ENCODE results near the gene SPCS3.
"Not testable (repeated sequence)": the region's sequence is repeated elsewhere in the genome, so short reads cannot be mapped to it uniquely, and the experiment has no call there.

DNA sequence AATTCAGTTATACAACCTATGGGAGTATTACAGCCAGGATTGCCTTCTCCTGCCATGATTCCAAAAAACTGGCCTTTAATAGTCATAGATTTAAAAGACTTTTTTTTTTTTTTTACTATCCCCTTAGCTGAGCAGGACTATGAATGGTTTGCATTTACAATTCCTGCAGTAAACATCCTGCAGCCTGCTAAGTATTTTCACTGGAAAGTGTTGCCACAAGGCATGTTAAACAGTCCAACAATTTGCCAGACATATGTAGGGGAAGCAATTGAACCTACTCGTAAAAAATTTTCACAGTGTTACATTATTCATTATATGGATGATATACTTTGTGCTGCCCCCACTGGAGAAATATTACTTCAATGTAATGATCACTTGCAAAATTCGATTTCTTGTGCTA lies 27.1 kb downstream of the SPCS3 start:
- TF ChIP-seq POLR2A (IDR thresholded peaks at IDR 0.05): not testable (repeated sequence)
- TF ChIP-seq, protein P1, sequence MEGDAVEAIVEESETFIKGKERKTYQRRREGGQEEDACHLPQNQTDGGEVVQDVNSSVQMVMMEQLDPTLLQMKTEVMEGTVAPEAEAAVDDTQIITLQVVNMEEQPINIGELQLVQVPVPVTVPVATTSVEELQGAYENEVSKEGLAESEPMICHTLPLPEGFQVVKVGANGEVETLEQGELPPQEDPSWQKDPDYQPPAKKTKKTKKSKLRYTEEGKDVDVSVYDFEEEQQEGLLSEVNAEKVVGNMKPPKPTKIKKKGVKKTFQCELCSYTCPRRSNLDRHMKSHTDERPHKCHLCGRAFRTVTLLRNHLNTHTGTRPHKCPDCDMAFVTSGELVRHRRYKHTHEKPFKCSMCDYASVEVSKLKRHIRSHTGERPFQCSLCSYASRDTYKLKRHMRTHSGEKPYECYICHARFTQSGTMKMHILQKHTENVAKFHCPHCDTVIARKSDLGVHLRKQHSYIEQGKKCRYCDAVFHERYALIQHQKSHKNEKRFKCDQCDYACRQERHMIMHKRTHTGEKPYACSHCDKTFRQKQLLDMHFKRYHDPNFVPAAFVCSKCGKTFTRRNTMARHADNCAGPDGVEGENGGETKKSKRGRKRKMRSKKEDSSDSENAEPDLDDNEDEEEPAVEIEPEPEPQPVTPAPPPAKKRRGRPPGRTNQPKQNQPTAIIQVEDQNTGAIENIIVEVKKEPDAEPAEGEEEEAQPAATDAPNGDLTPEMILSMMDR (IDR thresholded peaks at IDR 0.05 in 8 of 11, conservative IDR thresholded peaks at IDR 0.05 in 3 of 11): not testable (repeated sequence)
